ENCODE results near the gene GLIS1. TPM values are rescaled to one million over a fixed set of nuclear protein-coding genes. Genes with fewer than 3 reads are reported as not detected.

GLIS1 gene
- total and polyA plus RNA-seq, 12 donors = 0.06 to 0.10 (median 0.09) TPM; not detected in 7

- intact Hi-C loops (cut with DNase I) = no loop called here
- H3K4me3 ChIP-seq = no peak overlapping the region
- peaks cover 0 to 35% (median 8%) of the 10 kb centered on the region in 7 donors for H3K27me3 ChIP-seq
- H3K27ac ChIP-seq = no peak overlapping the region
- no peaks in the 10 kb centered on the region for H3K4me1 ChIP-seq
- DNase-seq (no peak), ATAC-seq (no peak)
- no peaks in the 10 kb centered on the region for H3K36me3 ChIP-seq
- TF ChIP-seq, protein P1, sequence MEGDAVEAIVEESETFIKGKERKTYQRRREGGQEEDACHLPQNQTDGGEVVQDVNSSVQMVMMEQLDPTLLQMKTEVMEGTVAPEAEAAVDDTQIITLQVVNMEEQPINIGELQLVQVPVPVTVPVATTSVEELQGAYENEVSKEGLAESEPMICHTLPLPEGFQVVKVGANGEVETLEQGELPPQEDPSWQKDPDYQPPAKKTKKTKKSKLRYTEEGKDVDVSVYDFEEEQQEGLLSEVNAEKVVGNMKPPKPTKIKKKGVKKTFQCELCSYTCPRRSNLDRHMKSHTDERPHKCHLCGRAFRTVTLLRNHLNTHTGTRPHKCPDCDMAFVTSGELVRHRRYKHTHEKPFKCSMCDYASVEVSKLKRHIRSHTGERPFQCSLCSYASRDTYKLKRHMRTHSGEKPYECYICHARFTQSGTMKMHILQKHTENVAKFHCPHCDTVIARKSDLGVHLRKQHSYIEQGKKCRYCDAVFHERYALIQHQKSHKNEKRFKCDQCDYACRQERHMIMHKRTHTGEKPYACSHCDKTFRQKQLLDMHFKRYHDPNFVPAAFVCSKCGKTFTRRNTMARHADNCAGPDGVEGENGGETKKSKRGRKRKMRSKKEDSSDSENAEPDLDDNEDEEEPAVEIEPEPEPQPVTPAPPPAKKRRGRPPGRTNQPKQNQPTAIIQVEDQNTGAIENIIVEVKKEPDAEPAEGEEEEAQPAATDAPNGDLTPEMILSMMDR (IDR thresholded peaks at IDR 0.05) = no peak
- H3K9me3 ChIP-seq = no peaks in the 10 kb centered on the region
- 48 to 53% methylated on average over 10 of the region's 10 CpGs for WGBS, 2 donors
Measured at GRCh38 chr1:53655931-53656746, 82.8 kb downstream of the GLIS1 start.

GRCh38 chr1:53654216-53655210 is 84.5 kb downstream of the GLIS1 start:
- Histone ChIP-seq H3K27me3 (peaks cover 0 to 33% (median 8%) of the 10 kb centered on the region in 7 donors), H3K36me3 (no peaks in the 10 kb centered on the region), H3K9me3 (no peaks in the 10 kb centered on the region), H3K27ac (no peak overlapping the region), H3K4me1 (no peaks in the 10 kb centered on the region), H3K4me3 (no peak overlapping the region)
- DNase-seq (no peak), ATAC-seq (no peak)
- WGBS, 2 donors = 71 to 76% methylated on average over 27 of the region's 27 CpGs
- TF ChIP-seq, protein P1 (IDR thresholded peaks at IDR 0.05) = no peak
- intact Hi-C loops (cut with DNase I) = no loop called here

GRCh38 chr1:53653631-53654030 is 85.3 kb downstream of the GLIS1 start:
- no peak for DNase-seq
- Histone ChIP-seq H3K9me3 (no peaks in the 10 kb centered on the region), H3K27me3 (peaks cover 0 to 26% (median 8%) of the 10 kb centered on the region in 7 donors), H3K4me1 (no peaks in the 10 kb centered on the region), H3K4me3 (no peak overlapping the region), H3K36me3 (no peaks in the 10 kb centered on the region), H3K27ac (no peak overlapping the region)
- no peak for ATAC-seq
- intact Hi-C loops (cut with DNase I) = no loop called here
- WGBS, 2 donors = 58 to 69% methylated on average over 5 of the region's 5 CpGs
- TF ChIP-seq, protein P1 (IDR thresholded peaks at IDR 0.05) = no peak

DNA sequence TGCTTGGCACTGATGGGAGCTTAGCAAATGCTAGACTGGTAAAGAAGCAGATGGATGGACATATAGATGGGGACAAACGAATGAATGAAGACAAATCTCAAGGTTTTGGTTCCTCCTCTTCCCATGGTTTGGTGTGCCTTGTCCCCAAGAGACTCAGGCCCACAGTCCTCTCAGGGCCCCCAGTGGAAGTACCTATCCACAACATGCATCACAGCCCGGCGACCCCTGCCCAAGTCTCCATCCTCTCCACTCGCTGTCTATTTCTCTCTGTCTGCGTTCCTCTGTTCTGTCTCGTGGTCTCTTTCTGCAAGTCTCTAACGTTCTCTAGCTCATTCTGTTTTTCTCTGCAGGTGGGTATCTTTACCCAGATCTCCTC is 85.8 kb downstream of the GLIS1 start:
- Histone ChIP-seq H3K4me3 (no peak overlapping the region), H3K9me3 (no peaks in the 10 kb centered on the region), H3K27me3 (peaks cover 0 to 22% (median 8%) of the 10 kb centered on the region in 7 donors), H3K27ac (no peak overlapping the region), H3K36me3 (no peaks in the 10 kb centered on the region), H3K4me1 (no peaks in the 10 kb centered on the region)
- intact Hi-C loops (cut with DNase I) = no loop called here
- 71 to 74% methylated on average over 7 of the region's 7 CpGs for WGBS, 2 donors
- DNase-seq (no peak), ATAC-seq (no peak)
- TF ChIP-seq, protein P1 (IDR thresholded peaks at IDR 0.05) = no peak
